22Rv1 (cell line): Measurements from ENCODE around the gene RNF121.

Source experiments
- H3K27ac ChIP-seq: fragments of 450-650 bp; 2 replicates; pipeline ENCODE4 v1.5.1; 2017
- CTCF ChIP-seq: fragments of 450-650 bp; IDR thresholded peaks from 2 replicates; pipeline ENCODE4 v1.5.1; 2017; ENCODE audit warnings: mild to moderate bottlenecking
- ZFX ChIP-seq: fragments of 450-650 bp; IDR thresholded peaks from 2 replicates; pipeline ENCODE4 v1.6.1; 2017; ENCODE audit warnings: antibody characterized with exemption, borderline replicate concordance

The RNF121 gene

GRCh38 chr11:71996517-71996916 lies 67.7 kb downstream of the RNF121 start:
- TF ChIP-seq CTCF (no peak), ZFX (no peak)
- no peak overlapping the region for H3K27ac ChIP-seq

- H3K27ac ChIP-seq: no peak overlapping the region
- TF ChIP-seq ZFX (no peak), CTCF (no peak)
Measured at GRCh38 chr11:71996946-71997345, 68.1 kb downstream of the RNF121 start.

GRCh38 chr11:71997594-71997993 lies 68.7 kb downstream of the RNF121 start:
- TF ChIP-seq CTCF (no peak), ZFX (no peak)
- no peak overlapping the region for H3K27ac ChIP-seq

- TF ChIP-seq CTCF (no peak), ZFX (no peak)
- no peak overlapping the region for H3K27ac ChIP-seq
Measured at GRCh38 chr11:71998061-71998460, 69.2 kb downstream of the RNF121 start.

GRCh38 chr11:71998649-71999310 lies 69.9 kb downstream of the RNF121 start, which contains the start of gene IL18BP:
TSS of gene IL18BP (plus strand) at chr11:71998909. CDS start at chr11:71999985, 1,076 bp downstream.
- 0 out of 2 replicates have a peak within 1 kb of the TSS, but pooled peaks have one; percentile 13 for H3K27ac ChIP-seq
- TF ChIP-seq CTCF (no peak), ZFX (no peak)

GRCh38 chr11:71999362-71999761 lies 70.5 kb downstream of the RNF121 start:
- TF ChIP-seq CTCF: no peak
- TF ChIP-seq ZFX: no peak

GRCh38 chr11:71999798-72000197 lies 71.0 kb downstream of the RNF121 start:
- H3K27ac ChIP-seq: 0 out of 2 replicates have a peak overlapping the region, but pooled peaks have one; percentile 13
- no peak for TF ChIP-seq CTCF
- TF ChIP-seq ZFX: no peak

More at GRCh38 chr11:71999362-71999761, 70.5 kb downstream of the RNF121 start:
- H3K27ac ChIP-seq: 0 out of 2 replicates have a peak overlapping the region, but pooled peaks have one; percentile 13
